ENCODE results near the gene SHANK3.

Gene SHANK3

GRCh38 chr22:50714631-50715179 lies 42.1 kb downstream of the SHANK3 start:
- no peak for DNase-seq

- DNase-seq: no peak
Measured at GRCh38 chr22:50715250-50715649, 42.6 kb downstream of the SHANK3 start.

GRCh38 chr22:50715776-50716175 lies 43.2 kb downstream of the SHANK3 start:
- DNase-seq: no peak

DNA sequence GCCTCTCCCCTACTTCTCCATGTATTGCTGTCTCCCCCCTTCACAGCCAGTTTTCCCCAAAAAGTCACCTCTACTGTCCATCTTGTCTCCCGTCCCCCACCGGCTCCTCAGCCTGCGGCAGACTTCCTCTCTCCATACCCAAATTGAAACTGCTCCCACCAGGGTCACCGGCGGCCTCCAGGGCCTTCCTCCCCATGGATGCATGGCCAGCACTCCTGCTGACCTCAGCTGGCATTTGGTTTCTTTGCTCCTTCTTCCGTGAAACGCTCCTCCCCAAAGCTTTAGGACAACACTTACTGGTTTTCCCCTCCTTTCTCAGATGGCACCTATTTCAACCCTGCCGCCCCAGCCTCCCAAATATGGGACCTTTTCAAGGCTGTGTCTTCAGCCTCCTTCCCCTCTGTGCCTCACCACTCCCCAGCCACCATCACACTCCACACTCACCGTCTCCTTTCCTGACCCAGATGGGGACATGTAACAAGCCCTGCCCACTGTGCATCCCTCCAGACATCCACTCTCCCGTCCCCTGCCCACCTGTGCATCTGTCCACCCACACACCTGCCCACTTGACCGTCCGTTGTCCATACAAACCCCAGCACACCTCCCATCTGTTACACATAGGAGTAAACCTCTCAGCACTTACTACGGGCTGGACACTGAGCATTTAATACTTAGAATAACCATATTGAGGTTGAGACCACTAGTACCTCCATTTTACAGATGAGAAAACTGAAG lies 43.8 kb downstream of the SHANK3 start:
- DNase-seq: no peak

- no peak for DNase-seq
Measured at GRCh38 chr22:50717709-50718351, 45.2 kb downstream of the SHANK3 start.

GRCh38 chr22:50718352-50718709 lies 45.7 kb downstream of the SHANK3 start:
- DNase-seq: no peak

DNA sequence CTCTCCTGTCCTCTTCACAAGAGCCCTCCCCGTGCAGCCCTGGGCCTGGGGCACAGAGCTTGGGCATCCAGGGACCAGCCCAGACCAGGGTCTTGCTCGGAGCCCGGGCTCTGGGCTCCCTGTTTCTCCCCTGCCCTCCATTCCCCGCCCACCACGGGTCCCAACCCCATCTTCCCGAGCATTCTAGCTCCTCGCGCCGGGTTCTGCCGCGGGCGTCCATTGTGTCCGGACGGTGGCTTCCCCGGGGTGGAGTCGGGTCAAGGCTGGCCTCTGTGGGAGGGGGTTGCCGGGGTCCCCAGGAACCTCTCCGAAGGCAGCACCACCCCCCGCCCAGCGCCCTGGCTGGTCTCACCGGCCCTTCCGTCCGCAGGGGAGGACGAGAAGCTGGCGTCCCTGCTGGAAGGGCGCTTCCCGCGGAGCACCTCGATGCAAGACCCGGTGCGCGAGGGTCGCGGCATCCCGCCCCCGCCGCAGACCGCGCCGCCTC lies 47.2 kb downstream of the SHANK3 start:
- no peak for DNase-seq

- DNase-seq: no peak
Measured at GRCh38 chr22:50720301-50721256, 48.0 kb downstream of the SHANK3 start.

DNA sequence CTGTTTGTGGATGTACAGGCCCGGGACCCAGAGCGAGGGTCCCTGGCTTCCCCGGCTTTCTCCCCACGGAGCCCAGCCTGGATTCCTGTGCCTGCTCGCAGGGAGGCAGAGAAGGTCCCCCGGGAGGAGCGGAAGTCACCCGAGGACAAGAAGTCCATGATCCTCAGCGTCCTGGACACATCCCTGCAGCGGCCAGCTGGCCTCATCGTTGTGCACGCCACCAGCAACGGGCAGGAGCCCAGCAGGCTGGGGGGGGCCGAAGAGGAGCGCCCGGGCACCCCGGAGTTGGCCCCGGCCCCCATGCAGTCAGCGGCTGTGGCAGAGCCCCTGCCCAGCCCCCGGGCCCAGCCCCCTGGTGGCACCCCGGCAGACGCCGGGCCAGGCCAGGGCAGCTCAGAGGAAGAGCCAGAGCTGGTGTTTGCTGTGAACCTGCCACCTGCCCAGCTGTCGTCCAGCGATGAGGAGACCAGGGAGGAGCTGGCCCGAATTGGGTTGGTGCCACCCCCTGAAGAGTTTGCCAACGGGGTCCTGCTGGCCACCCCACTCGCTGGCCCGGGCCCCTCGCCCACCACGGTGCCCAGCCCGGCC lies 48.7 kb downstream of the SHANK3 start:
- no peak for DNase-seq

GRCh38 chr22:50722048-50722701 lies 49.6 kb downstream of the SHANK3 start:
- no peak for DNase-seq

Measured in EL (cell line).